GF-D8 (cell line): ENCODE data around the gene THOC6.

ENCODE experiments used
- DNase-seq: peaks from one replicate; lab custom pipeline; 2025; lab: John Stamatoyannopoulos, UW

The THOC6 gene

DNA sequence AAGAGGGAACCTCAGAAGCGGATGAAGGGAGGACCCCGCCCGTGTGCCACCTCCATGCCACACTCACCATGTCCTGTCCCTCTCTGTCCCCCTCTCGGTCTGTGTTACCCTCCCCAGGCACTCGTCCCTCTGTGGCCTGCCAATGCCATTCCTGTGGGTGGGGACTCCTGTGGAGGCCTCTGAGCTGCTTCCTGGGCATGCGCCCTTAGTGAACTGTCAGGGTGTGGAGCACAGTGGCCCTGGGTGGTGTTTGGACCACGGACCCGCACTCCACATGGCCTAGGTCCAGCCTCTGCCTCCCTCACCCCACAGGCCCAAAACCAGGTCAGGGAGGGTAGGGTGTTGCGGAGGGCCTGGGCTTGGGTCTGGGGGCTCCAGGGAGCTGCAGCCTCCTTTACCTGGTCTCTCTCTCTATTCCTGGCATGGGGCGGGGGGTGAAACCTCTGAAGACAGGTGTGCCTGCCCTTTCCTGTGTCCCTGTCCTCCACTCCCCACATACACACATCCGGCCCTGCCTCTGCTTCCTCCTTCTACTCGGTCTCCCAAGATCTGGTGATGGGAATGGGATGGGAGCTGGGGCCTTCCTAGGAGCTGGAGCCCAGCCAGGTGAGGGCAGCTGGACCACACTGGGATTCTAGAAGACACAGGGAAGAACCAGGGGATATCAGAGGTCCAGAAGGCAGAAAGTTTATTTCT lies 32.1 kb upstream of the THOC6 start:
- DNase-seq: no peak

GRCh38 chr16:2992383-2993081 lies 31.3 kb upstream of the THOC6 start:
- no peak for DNase-seq

DNA sequence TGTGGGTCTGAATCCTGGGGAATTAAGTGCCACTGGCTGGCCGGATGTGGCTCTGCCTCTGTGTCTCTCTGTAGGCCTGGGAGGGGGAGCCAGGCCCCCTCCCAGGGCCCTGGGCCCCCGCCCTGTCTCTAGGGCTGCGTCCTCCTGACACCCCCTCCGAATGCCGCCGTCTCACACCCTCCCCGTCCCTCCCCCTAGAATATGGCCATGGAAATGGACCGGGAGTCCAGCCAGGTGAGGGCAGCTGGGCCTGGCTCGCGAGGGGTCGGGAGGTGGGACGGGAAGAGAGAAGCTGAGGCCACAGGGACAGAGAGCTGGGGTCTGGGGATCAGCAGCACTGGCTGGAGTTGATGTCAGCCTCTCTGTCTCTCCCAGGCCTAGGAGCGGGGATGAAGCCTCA lies 27.5 kb upstream of the THOC6 start:
- no peak for DNase-seq

DNA sequence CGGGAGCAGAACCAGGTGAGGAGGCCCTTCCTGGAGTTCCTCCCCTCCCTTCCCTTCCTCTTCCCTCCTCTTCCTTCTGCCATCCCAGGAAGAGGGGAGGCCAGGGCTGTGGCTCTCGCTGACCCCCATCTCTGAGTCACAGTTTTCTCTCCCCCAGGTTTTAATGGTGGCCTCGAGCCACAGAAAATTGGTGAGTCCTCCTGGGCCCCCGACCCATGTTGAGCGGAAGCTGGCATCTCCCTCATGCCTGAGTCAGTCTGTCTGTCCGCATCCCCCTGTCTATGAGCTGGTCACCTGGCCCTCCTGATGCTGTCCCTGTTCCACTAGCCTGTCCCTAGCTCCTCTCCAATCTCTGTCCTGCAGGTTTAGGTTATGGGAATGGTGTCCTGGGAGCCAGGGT lies 23.9 kb upstream of the THOC6 start:
- no peak for DNase-seq

DNA sequence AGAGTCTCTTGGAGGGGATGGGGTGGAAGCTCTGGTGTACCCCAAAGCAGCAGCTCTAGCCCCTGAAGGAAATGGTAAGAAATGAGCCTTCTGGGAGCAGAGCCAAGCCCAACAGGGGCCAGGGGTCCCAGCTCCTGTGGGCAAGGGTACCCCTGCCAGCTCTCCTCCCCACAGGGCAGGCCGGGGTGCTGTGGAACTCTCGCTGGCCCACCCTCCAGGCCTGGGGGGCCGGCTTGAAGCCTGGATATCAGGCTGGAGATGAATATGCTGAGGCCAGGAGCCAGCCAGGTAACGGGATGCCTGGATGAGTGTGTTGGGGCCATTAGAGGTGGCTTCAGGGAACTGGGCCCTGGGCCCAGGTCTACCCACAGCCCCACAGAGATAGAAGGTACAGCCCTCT lies 23.3 kb upstream of the THOC6 start:
- DNase-seq: no peak

DNA sequence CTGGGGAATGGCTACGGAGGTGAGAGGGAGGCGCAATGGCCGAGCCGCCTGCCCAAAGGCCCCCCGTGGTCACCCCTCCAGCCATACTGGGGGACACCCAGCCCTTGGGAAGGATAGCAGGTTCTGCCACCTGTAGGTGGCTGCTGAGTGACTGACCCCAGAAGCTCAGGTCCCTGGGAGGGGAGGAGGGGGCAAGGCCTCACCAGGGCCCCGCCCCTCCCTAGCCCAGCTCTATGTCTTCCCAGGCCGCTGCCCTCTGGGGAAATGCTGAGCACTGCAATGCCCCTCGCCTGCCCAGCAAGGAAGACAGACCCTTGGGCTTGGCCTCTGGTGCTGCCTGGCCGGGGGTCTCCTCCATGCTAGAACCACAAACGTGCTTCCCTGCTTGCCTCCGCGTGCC lies 22.5 kb upstream of the THOC6 start:
- DNase-seq: no peak

DNA sequence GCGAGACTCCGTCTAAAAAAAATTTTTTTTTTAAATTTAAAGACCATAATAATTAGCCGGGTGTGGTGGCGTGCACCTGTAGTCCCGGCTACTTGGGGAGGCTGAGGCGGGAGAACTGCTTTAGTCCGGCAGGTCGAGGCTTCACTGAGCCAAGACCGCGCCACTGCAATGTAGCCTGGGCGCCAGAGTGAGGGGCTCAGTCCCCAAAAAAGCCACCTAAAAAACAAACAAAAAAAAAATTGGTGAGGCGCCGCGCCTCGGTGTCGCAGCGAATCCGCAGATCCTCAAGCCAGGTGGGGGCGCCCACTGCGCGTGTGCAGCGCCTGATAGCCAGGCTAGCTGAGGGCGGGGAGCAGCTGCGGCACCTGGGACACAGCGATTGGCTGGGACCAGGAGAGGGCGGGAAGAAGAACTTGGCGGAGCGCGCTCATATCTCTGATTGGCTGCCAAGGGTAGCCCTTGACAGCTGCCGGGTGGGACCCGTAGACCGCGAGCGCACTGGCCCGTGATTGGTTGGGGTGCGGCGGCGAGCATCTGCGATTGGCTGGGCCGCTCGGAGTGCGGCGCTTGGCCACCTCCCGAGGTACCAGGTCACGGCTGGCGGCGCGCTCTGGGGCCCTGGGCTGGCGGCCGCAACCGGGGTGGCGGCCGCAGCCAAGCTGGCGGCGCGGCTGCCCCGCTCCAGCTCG lies 20.1 kb upstream of the THOC6 start:
- DNase-seq: peak; percentile 96

DNA sequence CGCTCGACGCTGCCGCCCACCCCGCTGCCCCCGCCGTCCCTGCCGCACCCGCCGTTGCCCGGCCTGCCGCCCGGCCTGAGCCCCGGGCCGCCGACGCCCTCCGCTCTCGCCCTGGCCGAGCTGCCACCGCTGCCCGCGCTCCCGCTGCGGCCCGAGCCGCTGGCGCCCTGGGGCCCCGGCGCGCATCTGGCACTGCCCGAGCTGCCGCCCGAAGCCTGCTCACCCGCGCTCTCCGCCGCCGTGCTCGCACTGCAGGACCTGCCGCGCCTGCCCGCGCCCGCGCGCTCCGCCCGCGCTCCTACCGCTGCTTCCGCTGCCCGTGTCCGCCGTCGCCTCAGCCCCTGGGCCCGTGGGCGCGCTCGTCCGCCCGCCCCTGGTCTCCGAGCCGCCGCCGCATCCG lies 19.5 kb upstream of the THOC6 start:
- DNase-seq: no peak

DNA sequence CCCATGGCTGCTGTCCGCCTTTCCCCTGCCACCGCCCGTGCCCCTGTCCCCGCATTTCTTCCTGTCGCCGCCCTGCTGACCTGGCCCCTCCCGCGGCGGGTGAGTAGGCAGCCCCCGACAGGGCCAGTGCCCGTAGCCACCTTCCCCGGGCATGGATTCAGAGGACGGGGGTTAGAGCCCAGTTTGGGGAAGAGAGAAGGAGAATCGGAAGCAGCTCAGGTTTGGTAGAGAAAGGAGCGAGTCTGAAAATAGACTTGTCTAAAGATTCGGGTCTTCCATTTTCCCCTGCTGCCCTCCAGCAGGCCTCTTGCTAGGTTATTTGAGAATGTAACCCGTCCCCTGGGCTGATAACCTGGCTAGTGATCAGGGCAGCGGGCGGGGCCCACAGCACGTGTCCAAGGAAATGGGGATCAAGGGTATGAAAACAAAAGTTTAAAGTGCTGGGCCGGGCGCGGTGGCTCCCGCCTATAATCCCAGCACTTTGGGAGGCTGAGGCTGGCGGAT lies 19.0 kb upstream of the THOC6 start:
- DNase-seq: peak; percentile 32

- DNase-seq: peak; percentile 78
These were observed 16.5 kb upstream of the THOC6 start for GRCh38 chr16:3007059-3007956.

- DNase-seq: peak; percentile 90
These were observed 15.7 kb upstream of the THOC6 start for GRCh38 chr16:3007957-3008689.

DNA sequence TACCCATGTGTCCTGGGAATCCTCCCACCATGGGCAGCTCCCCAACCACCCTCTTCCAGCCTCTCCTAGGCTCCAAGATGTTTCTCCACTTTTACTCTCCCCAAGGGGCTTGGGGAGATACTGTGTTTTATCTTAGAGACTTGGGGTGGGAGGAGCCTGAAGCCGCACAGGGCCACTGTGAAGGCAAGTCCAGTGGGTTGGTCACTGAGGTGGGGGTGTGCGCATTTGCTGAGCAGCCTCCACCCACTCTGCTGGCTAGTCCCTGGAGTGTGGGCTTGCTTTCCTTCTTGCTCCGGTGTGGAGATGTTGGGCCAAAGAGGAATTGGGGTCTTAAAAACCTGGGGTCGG lies 15.2 kb upstream of the THOC6 start:
- DNase-seq: no peak

DNA sequence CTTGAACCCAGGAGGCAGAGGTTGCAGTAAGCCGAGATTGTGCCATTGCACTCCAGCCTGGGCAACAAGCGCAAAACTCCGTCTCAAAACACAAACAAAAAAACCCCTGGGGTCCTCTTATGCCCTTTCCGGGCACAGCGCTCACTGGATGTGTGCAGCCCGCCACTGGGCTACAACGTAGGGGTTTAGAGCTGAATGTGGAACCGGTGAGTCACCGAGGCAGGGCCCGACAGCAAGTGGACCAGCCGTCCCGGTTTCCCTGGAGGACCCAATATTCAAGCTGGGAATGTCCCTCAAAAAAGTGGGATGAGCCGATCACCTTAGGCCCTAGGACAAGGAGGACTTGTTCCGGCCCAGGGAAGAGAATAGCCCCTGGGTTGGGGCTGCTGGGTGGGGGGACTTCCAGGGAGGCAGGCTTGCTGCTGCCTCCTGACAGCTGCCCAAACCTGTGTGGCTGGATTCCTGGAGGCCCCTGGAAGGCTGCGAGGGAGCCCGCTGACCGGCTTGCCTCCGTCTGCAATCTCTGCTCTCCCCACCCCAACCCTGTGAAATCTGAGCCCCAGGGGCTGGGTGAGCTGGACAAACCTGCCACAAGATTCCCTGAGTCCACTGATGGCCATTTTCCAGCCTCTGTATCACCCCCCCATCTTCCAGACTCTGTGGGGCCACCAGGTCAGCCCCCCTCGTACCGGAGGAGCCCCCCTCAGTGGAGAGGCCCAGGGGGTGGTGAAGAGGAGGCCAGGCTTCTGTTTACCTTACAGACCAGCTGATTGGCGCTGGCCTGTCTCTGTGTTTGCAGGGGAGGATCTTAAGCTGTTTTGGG lies 14.1 kb upstream of the THOC6 start:
- no peak for DNase-seq

DNA sequence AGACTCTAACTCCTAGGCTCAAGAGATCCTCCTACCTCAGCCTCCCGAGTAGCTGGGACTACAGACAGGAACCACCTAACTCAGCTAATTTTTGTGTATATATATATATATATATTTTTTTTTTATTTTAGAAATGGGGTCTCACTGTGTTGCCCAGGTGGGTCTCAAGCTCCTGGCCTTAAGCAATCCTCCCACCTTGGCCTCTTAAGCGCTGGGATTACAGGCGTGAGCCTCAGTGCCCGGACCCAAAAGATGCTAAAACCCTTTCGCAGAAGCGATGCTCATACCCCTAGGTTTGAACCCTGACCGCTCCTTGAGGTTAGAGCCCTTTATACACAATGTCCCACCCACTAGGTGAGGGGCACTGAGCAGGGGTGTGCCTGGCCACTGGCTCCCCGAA lies 13.3 kb upstream of the THOC6 start:
- DNase-seq: no peak

DNA sequence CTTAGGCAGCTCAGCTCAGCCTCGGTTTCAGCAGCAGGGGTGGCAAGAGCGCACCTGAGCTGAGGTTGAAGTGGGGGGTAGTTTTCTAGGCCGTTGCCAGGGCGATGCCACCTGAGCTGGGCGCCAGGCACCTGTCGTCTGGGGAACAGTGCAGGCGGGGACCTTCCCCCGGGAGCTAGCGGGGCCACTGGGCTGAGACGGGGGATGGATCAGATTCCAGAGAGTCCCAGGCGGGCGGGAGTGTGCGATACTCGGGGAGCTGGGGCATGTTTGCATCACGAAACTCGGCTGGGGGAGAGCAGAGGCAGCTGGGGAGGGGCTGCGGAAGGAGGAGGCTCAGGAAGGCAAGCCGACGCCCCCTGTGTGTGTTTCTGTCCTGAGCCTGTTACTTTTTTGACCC lies 11.6 kb upstream of the THOC6 start:
- no peak for DNase-seq

DNA sequence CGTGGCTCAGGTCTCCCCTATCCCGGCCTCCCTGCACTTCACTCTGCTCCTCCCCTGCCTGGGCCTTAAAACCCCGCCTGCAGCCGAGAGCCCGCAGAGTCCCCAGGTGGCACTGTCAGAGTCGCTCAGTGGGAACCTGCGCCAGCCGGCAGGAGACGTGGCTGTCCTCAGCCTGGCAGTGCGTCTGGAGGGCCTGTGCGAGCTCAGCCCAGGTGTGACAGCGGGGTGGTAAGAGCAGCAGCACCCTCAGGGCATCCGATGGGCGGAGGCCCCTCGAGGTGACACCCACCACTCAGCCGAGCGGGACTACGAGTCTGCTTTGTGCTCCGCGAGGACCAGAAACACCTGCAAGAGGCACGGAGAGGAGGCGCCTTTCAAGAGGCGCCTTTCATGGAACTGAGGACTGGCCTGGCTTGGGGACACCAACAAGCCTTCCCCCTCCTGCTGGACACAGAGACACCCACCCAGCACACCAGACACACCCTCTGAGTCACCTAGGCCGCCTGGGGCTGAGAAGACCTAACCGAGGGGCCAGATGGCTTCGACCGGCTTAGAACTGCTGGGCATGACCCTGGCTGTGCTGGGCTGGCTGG lies 10.9 kb upstream of the THOC6 start, which contains the start of gene CLDN9:
TSS of gene CLDN9 (plus strand) at position 96 of the 593 bp plus-strand sequence. CDS start at position 536, 440 bp downstream.
- no peak for DNase-seq

- no peak for DNase-seq
These were observed 10.3 kb upstream of the THOC6 start for GRCh38 chr16:3013491-3013951.

DNA sequence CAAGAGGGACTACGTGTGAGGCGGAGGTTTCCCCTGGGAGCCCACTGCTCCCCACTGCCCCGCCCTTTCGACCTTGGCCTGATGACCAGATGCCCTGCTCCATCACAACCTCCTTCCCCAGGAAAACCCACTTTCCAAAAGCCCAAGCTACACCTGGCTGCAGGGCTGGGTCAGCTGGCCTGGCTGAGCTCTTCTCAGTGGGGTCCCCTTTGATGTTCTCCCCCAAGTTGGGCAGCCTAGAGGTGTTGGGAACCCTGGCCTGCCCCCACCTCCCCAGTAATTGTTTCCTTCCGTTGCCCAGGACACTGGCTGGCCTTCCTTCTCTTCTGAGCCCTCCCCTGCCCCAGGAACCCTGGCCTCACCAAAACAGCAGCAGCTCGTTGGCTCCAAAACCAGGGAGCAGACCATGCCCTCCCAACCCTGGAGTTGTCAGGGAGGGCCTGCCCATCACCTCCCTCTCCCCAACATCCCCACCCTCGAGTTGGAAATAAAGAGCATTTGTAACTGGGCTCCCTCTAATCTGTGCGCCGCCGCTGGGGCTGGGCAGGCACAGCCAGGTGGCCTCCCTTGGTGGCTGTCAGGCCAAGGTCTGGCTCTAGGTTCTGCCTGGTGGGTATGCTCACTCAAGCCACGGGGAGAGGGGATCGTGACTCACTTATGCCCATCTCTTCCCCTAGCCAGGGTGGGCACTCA lies 9.7 kb upstream of the THOC6 start:
- DNase-seq: no peak

- no peak for DNase-seq
These were observed 8.9 kb upstream of the THOC6 start for GRCh38 chr16:3014971-3015370.
